GM19099 (cell line): ENCODE measurements around the gene GTF2A1.

ENCODE experiments used
- POLR2A ChIP-seq: IDR thresholded peaks from 3 replicates; pipeline ENCODE4 v1.6.1; 2011; ENCODE audit warnings: low read depth; ENCODE audit not compliant: insufficient read length; ENCODE audit errors: extremely low read depth

GTF2A1 gene

GRCh38 chr14:81236138-81236537, 15.4 kb upstream of the GTF2A1 start:
- no peak for TF ChIP-seq POLR2A

- TF ChIP-seq POLR2A = no peak
Measured at GRCh38 chr14:81235096-81235495, 14.3 kb upstream of the GTF2A1 start.

DNA sequence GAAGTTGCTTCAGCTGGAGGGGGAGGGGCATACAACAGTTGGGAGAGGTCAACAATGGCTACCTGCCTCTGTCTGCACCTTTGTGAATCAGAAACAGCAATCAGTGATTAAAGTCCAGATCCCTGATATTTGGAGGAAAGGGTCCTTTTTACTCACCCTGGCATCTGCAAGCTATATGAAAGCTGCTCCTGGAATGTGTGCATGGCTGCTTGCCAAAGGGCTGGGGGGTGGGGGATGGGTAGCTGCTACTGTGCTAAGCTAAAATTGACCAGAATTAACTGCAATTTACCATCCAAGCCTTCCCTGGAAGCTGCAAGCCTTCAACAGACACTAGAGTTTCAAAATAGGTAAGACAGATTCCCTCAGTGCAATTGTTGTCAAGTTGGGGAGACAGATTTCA, 13.5 kb upstream of the GTF2A1 start:
- no peak for TF ChIP-seq POLR2A

DNA sequence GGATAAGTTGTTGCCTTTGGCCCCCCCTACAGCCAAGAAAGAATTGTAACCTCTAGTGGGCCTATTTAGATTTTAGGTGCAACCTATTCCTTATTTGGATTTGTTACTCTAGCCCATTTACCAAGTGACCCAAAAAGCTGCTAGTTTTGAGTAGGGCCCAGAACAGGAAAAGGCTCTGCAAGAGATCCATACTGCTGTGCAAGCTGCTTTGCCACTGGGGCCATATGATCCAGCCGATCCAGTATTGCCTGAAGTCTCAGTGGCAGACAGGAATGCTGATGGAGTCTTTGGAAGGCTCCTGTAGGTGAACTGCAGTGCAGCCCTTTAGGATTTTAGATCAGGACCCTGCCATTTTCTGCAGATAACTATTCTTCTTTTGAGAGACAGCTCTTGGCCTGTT, 12.9 kb upstream of the GTF2A1 start:
- no peak for TF ChIP-seq POLR2A

DNA sequence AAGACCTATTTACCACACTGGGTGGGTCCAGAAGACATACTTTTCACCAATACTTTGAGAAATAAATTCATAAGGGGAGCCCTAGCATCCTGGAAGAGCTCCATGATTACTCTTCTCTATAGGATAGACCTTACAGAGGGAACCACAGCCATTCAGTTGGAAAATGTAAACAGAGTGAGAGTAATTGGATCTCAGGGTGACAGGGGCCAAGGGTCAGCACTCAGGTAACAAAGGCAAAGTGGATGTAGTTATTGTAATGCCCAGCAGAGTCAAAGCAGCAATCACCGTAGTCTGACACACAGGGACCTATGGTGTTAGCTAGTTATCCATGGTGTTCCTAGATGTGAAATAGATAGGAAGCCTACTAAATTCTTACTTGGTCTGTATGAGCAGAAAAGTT, 10.8 kb upstream of the GTF2A1 start:
- no peak for TF ChIP-seq POLR2A

GRCh38 chr14:81224222-81224621, 3.5 kb upstream of the GTF2A1 start:
- no peak for TF ChIP-seq POLR2A

DNA sequence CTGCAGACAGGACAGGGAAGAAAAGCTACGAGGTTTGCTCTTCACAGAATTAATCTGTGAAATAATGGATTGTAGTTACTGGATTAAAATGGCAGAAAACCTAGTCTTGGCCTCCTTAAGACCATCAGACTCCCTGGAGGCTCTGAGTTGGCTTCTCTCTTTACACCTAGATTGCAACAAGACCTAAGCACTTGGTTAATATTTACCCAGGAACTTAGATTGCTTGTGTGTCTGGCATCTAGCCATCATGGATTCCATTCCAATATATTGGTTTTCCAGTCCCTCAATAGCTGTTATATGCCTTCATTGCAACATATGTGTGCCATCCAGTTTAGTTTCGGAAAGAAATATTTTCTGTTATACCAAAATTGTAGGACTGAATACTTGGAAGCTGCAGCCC, 1.9 kb upstream of the GTF2A1 start:
- TF ChIP-seq POLR2A = no peak

DNA sequence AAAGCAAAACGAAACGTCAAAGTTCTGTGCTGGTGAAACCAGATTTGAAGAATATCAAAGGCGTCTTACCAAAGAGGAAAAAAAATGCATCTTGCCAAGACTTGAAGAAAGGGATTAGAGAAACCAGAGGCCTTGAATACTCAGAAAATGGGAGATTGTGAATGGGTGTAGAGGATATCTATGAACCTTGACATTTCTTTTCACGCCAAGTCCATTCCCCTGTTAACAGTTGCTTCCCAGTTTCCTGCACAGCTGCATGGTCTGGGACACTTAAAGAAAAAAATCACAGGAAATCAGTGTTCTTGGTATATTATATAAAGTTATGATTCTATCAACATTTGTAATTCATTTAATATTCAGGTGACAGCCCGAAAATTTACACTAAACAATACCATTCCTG, 1.4 kb upstream of the GTF2A1 start:
- no peak for TF ChIP-seq POLR2A

DNA sequence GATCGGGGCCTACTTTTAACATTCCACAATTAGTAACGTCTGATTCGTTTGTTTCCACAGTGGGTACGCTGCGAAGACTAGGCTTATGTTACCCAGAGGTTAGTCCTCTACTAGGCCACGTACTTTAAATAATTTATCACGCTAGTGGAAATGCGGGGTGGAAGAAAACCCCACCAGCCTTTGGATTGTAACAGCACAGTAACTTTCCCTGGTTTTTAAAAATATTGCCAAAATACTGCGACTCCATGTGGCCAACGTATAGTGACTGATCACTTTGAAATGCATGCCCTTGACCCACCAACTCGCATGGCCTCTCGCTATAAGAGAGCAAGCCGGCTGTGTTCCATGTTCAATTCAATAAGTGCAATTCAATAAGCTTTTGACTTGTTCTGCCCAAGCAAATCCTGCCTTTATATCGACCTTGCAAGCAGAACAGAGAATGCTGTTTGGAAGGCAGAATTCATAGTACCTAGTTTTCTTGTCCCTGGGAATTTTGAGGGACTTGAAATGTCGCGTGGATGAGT, 882 bp upstream of the GTF2A1 start:
- no peak for TF ChIP-seq POLR2A

DNA sequence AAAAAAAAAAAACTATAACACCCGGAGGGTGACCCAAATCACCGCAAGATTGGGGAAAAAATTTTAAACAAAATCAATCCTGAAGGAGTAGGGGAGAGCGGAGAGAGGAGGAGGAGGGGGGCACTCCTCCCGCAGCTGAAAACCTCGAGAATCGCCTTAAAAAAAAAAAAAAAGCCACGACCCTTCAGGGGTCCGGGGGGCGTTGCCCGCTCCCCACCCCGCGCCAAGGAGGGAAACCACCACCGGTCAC, 254 bp downstream of the GTF2A1 start:
- no peak for TF ChIP-seq POLR2A

GRCh38 chr14:81219759-81220579, 790 bp downstream of the GTF2A1 start:
- no peak for TF ChIP-seq POLR2A

- peak; percentile 99 for TF ChIP-seq POLR2A
Measured at GRCh38 chr14:81219210-81219758, 1.5 kb downstream of the GTF2A1 start.

DNA sequence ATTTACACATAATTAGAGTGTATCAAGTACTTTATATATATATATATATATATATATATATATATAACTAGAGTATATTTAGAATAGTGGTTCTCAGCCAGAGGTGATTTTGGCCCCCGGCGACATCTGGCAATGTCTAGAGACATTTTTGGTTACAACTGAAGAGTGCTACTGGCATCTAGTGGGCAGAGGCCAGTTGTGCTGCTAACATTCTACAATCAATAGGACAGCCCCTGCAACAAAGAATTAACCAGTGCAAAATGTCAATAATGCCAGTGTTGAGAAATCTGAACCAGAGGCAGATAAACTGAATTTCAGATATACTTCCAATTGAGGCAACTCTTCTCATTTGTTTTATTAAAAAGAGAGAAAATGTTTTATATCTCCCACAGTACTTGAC, 8.9 kb downstream of the GTF2A1 start:
- no peak for TF ChIP-seq POLR2A

DNA sequence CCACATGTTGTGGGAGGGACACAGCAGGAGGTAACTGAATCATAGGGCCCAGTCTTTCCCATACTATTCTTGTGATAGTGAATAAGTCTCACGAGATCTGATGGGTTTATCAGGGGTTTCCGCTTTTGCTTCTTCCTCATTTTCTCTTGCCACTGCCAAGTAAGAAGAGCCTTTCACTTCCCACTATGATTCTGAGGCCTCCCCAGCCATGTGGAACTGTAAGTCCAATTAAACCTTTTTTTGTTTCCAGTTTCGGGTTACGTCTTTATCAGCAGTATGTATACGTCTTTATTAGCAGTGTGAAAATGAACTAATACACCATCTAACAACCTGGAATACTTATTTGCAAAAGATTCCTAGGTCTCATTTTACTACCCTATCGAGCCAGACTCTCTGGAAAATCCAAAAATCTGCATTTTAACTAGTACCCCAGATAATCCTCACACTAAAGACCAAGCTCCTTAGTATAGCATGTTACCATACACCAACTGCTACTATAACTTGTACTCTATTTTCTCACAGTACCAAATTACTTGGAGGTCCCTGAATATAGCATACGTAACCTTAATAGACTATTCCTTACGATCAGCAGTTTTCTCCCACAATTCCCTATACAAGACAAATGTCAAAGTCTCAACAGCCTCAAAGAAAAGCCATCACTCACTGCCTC, 11.5 kb downstream of the GTF2A1 start:
- no peak for TF ChIP-seq POLR2A

DNA sequence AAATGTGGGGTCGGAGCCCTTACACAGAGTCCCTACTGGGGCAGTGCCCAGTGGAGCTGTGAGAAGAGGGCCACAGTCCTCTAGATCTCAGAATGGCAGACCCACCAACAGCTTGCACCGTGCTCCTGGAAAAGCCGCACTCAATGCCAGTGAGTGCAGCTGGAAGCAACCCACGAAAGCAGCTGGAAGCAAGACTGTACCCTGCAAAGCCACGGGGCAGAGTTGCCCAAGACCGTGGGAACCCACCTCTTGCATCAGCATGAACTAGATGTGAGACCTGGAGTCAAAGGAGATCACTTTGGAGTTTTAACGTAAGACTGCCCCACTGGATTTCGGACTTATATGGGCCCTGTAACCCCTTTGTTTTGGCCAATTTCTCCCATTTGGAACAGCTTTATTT, 12.3 kb downstream of the GTF2A1 start:
- no peak for TF ChIP-seq POLR2A

DNA sequence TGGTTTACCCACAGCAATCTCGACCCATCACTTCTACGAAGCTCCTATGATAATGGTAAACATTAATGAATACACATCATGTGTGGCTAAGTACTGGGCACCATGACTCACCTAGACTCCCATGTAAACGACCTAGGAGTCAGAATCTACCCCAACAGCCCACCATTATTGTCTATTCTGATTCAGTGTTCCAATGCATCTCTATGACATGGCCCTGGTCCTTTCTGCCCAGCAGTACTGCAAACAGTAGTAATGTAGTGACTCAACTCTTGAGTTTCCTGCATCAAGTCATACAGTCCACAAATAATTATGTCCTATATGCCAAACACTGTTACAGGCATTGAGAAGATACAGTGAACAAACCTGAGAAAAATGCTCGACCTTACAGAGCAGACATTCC, 14.6 kb downstream of the GTF2A1 start:
- no peak for TF ChIP-seq POLR2A

DNA sequence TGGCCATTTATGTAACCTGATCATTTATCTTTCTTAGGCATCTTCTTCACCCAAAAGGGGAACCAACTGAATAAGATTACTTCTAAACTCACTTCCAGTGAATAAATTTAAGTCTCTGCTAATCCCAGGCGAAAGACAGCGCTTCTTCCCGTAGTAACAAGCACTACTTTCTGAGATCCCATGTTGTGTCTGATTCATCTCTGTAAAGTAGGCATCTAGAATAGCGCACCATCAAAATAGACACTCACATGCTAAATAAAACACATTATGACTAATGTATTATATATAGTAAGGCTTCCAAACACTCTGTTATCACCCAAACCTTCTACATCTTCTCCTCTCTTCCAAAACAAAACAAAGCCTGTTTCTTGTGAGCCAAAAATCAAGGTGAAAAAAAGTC, 15.1 kb downstream of the GTF2A1 start:
- TF ChIP-seq POLR2A = no peak

- no peak for TF ChIP-seq POLR2A
Measured at GRCh38 chr14:81200054-81200453, 20.7 kb downstream of the GTF2A1 start.
